ENCODE measurements around the gene ARHGAP19.
A peak's percentile ranks its signal among the peaks of the same experiment; 100 is the strongest.
"Not testable (repeated sequence)": the region's sequence is repeated elsewhere in the genome, so short reads cannot be mapped to it uniquely, and the experiment has no call there.

The ARHGAP19 gene

GRCh38 chr10:97290076-97290475 lies 2.4 kb downstream of the ARHGAP19 start:
- DNase-seq (ENCODE audit: insufficient read length, low spot score); FAIRE-seq: not testable (repeated sequence)

- DNase-seq (ENCODE audit: insufficient read length, low spot score) (no peak), FAIRE-seq (no peak)
Measured at GRCh38 chr10:97280783-97281182, 11.7 kb downstream of the ARHGAP19 start.

- FAIRE-seq (no peak), DNase-seq (ENCODE audit: insufficient read length, low spot score) (no peak)
Measured at GRCh38 chr10:97279121-97279815, 13.2 kb downstream of the ARHGAP19 start.

GRCh38 chr10:97278491-97278989 lies 13.9 kb downstream of the ARHGAP19 start:
- no peak for FAIRE-seq
- DNase-seq (ENCODE audit: insufficient read length, low spot score) = no peak

GRCh38 chr10:97277551-97277950 lies 14.9 kb downstream of the ARHGAP19 start:
- DNase-seq (ENCODE audit: insufficient read length, low spot score) = no peak
- no peak for FAIRE-seq

- no peak for DNase-seq (ENCODE audit: insufficient read length, low spot score)
- FAIRE-seq = no peak
Measured at GRCh38 chr10:97274828-97275227, 17.6 kb downstream of the ARHGAP19 start.

- no peak for DNase-seq (ENCODE audit: insufficient read length, low spot score)
Measured at GRCh38 chr10:97273700-97274099, 18.7 kb downstream of the ARHGAP19 start.

GRCh38 chr10:97270523-97271154 lies 21.8 kb downstream of the ARHGAP19 start:
- DNase-seq (ENCODE audit: insufficient read length, low spot score) = no peak
- FAIRE-seq = no peak

More at GRCh38 chr10:97273700-97274099, 18.7 kb downstream of the ARHGAP19 start:
- peak; percentile 8 for FAIRE-seq

- DNase-seq (ENCODE audit: insufficient read length, low spot score) (no peak), FAIRE-seq (no peak)
Measured at GRCh38 chr10:97267671-97268070, 24.8 kb downstream of the ARHGAP19 start.

- DNase-seq (ENCODE audit: insufficient read length, low spot score); FAIRE-seq: not testable (repeated sequence)
Measured at GRCh38 chr10:97265095-97265494, 27.3 kb downstream of the ARHGAP19 start.

- FAIRE-seq (no peak), DNase-seq (ENCODE audit: insufficient read length, low spot score) (no peak)
Measured at GRCh38 chr10:97263971-97264370, 28.5 kb downstream of the ARHGAP19 start.

- DNase-seq (ENCODE audit: insufficient read length, low spot score) (no peak), FAIRE-seq (no peak)
Measured at GRCh38 chr10:97261656-97262055, 30.8 kb downstream of the ARHGAP19 start.

- DNase-seq (ENCODE audit: insufficient read length, low spot score) = no peak
- no peak for FAIRE-seq
Measured at GRCh38 chr10:97261183-97261582, 31.3 kb downstream of the ARHGAP19 start.

- no peak for DNase-seq (ENCODE audit: insufficient read length, low spot score)
- no peak for FAIRE-seq
Measured at GRCh38 chr10:97259119-97259518, 33.3 kb downstream of the ARHGAP19 start.

GRCh38 chr10:97256356-97256755 lies 36.1 kb downstream of the ARHGAP19 start:
- no peak for DNase-seq (ENCODE audit: insufficient read length, low spot score)
- FAIRE-seq = no peak

- FAIRE-seq = no peak
- DNase-seq (ENCODE audit: insufficient read length, low spot score) = no peak
Measured at GRCh38 chr10:97255512-97256293, 36.7 kb downstream of the ARHGAP19 start.

- no peak for FAIRE-seq
Measured at GRCh38 chr10:97254694-97255093, 37.7 kb downstream of the ARHGAP19 start.

GRCh38 chr10:97250952-97251351 lies 41.5 kb downstream of the ARHGAP19 start:
- FAIRE-seq = no peak
- no peak for DNase-seq (ENCODE audit: insufficient read length, low spot score)

More at GRCh38 chr10:97254694-97255093, 37.7 kb downstream of the ARHGAP19 start:
- no peak for DNase-seq (ENCODE audit: insufficient read length, low spot score)

GRCh38 chr10:97243836-97244235 lies 48.6 kb downstream of the ARHGAP19 start:
- FAIRE-seq (no peak), DNase-seq (ENCODE audit: insufficient read length, low spot score) (no peak)

GRCh38 chr10:97238855-97239254 lies 53.6 kb downstream of the ARHGAP19 start:
- FAIRE-seq (peak; percentile 71), DNase-seq (ENCODE audit: insufficient read length, low spot score) (no peak)

GRCh38 chr10:97235353-97235752 lies 57.1 kb downstream of the ARHGAP19 start:
- DNase-seq (ENCODE audit: insufficient read length, low spot score) = no peak
- FAIRE-seq = no peak

Data from GM19239 (cell line).